ENCODE results near the gene SCAMP4. TPM values are rescaled to one million over a fixed set of nuclear protein-coding genes. Genes with fewer than 3 reads are reported as not detected.

SCAMP4 gene
- total and polyA plus RNA-seq, 9 of the 15 experiments (the other 6 are each of a cell fraction or from before 2014, with no cell fraction given) = 0.81 to 45.9 (median 12.8) TPM

GRCh38 chr19:1905110-1905862 is at the start of gene SCAMP4, which contains the start of gene ADAT3 (continued):
- TF ChIP-seq POLR2B (IDR thresholded peaks at IDR 0.05; ENCODE audit: low read depth, partially characterized antibody) (peak; percentile 63), E4F1 (CRISPR knock-in tag; IDR thresholded peaks at IDR 0.05; ENCODE audit: borderline replicate concordance) (no peak), WHSC1 (IDR thresholded peaks at IDR 0.05; ENCODE audit: low read length) (no peak), XRCC3 (IDR thresholded peaks at IDR 0.05) (no peak), PTRF (tag; IDR thresholded peaks at IDR 0.05) (no peak), ZBTB17 (CRISPR knock-in tag; IDR thresholded peaks at IDR 0.05) (no peak), CEBPB (tag; IDR thresholded peaks at IDR 0.05) (no peak), FOXA1 (IDR thresholded peaks at IDR 0.05; ENCODE audit: borderline replicate concordance) (no peak), IRF9 (tag; IDR thresholded peaks at IDR 0.05) (0 out of 2 replicates have a peak, but pooled peaks have one; percentile 40), YBX1 (IDR thresholded peaks at IDR 0.05) (no peak), ZEB2 (IDR thresholded peaks at IDR 0.05) (no peak), CBX1 (IDR thresholded peaks at IDR 0.05; ENCODE audit: low read depth) (peak; percentile 9; the same call in 1 of the 2 replicates), HDAC8 (tag; IDR thresholded peaks at IDR 0.05) (0 out of 2 replicates have a peak, but pooled peaks have one; percentile 62), ZFP1 (CRISPR knock-in tag; IDR thresholded peaks at IDR 0.05) (no peak)
- TF ChIP-seq, protein P1, sequence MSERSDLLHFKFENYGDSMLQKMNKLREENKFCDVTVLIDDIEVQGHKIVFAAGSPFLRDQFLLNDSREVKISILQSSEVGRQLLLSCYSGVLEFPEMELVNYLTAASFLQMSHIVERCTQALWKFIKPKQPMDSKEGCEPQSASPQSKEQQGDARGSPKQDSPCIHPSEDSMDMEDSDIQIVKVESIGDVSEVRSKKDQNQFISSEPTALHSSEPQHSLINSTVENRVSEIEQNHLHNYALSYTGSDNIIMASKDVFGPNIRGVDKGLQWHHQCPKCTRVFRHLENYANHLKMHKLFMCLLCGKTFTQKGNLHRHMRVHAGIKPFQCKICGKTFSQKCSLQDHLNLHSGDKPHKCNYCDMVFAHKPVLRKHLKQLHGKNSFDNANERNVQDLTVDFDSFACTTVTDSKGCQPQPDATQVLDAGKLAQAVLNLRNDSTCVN (CRISPR knock-in tag; IDR thresholded peaks at IDR 0.05) = no peak
- TF ChIP-seq, protein P2, sequence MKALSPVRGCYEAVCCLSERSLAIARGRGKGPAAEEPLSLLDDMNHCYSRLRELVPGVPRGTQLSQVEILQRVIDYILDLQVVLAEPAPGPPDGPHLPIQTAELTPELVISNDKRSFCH (CRISPR knock-in tag; IDR thresholded peaks at IDR 0.05) = no peak
- TF ChIP-seq, protein P2 (tag; IDR thresholded peaks at IDR 0.05) = peak; percentile 77
- TF ChIP-seq, protein P3, sequence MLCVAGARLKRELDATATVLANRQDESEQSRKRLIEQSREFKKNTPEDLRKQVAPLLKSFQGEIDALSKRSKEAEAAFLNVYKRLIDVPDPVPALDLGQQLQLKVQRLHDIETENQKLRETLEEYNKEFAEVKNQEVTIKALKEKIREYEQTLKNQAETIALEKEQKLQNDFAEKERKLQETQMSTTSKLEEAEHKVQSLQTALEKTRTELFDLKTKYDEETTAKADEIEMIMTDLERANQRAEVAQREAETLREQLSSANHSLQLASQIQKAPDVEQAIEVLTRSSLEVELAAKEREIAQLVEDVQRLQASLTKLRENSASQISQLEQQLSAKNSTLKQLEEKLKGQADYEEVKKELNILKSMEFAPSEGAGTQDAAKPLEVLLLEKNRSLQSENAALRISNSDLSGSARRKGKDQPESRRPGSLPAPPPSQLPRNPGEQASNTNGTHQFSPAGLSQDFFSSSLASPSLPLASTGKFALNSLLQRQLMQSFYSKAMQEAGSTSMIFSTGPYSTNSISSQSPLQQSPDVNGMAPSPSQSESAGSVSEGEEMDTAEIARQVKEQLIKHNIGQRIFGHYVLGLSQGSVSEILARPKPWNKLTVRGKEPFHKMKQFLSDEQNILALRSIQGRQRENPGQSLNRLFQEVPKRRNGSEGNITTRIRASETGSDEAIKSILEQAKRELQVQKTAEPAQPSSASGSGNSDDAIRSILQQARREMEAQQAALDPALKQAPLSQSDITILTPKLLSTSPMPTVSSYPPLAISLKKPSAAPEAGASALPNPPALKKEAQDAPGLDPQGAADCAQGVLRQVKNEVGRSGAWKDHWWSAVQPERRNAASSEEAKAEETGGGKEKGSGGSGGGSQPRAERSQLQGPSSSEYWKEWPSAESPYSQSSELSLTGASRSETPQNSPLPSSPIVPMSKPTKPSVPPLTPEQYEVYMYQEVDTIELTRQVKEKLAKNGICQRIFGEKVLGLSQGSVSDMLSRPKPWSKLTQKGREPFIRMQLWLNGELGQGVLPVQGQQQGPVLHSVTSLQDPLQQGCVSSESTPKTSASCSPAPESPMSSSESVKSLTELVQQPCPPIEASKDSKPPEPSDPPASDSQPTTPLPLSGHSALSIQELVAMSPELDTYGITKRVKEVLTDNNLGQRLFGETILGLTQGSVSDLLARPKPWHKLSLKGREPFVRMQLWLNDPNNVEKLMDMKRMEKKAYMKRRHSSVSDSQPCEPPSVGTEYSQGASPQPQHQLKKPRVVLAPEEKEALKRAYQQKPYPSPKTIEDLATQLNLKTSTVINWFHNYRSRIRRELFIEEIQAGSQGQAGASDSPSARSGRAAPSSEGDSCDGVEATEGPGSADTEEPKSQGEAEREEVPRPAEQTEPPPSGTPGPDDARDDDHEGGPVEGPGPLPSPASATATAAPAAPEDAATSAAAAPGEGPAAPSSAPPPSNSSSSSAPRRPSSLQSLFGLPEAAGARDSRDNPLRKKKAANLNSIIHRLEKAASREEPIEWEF (CRISPR knock-in tag; IDR thresholded peaks at IDR 0.05) = no peak

Data from K562 (cell line).